ENCODE data around the gene NOP14. TPM values are rescaled to one million over a fixed set of nuclear protein-coding genes. Genes with fewer than 3 reads are reported as not detected.

Gene NOP14
- total and polyA plus RNA-seq, 2 donors (not counting 1 experiment from before 2014, with no cell fraction given) = 9.1 to 30.4 TPM

GRCh38 chr4:2964706-2965258 lies 1.6 kb upstream of the NOP14 start:
- POLR2A ChIA-PET = no interaction called here
- WGBS (ENCODE audit: insufficient coverage) = 94% methylated on average over 2 of the region's 5 CpGs

More at GRCh38 chr4:2964706-2965258, 1.6 kb upstream of the NOP14 start:
- DNase-seq (no peak), ATAC-seq (ENCODE audit: low read depth) (no peak)
- Histone ChIP-seq H3K79me2 (ENCODE audit: control insufficient read depth, insufficient read depth, low read length) (peaks cover 25% of the 10 kb centered on the region), H2AFZ (ENCODE audit: insufficient read depth, low read depth, low read length, poor library complexity, severe bottlenecking) (peak overlapping the region; percentile 97), H3K4me2 (replicated peaks; ENCODE audit: low read depth, low read length, poor library complexity, severe bottlenecking) (peak overlapping the region; percentile 96), H3K27me3 (replicated peaks in 1 of 4; ENCODE audit: control extremely low read depth in 1 of 4, control insufficient read depth in 3 of 4, insufficient read depth in 4 of 4, low read length in 3 of 4) (no peaks in the 10 kb centered on the region), H3K9me3 (ENCODE audit: control extremely low read depth in 1 of 3, control insufficient read depth in 2 of 3, insufficient read depth in 1 of 3, low read length in 2 of 3) (no peaks in the 10 kb centered on the region), H3K9ac (ENCODE audit: low read length) (no peak overlapping the region), H3K27ac (ENCODE audit: low read length in 2 of 2) (no peak overlapping the region), H3K36me3 (replicated peaks in 1 of 2; ENCODE audit: control extremely low read depth in 1 of 2, control insufficient read depth in 1 of 2, extremely low read depth in 1 of 2, insufficient read depth in 2 of 2, low read length in 1 of 2) (peaks cover 0 to 3% of the 10 kb centered on the region in 2 experiments), H3K4me1 (ENCODE audit: control insufficient read depth in 2 of 2, insufficient read depth in 2 of 2, low read length in 2 of 2) (peaks cover 20 to 25% of the 10 kb centered on the region in 2 donors), H3K4me3 (ENCODE audit: control extremely low read depth in 1 of 5, extremely low read depth in 1 of 5, insufficient read depth in 1 of 5, low read depth in 2 of 5, low read length in 4 of 5) (no peak overlapping the region), H4K20me1 (ENCODE audit: control insufficient read depth, insufficient read depth, low read length, poor library complexity, severe bottlenecking) (peaks cover 23% of the 10 kb centered on the region)
- no peak overlapping the region for H3K27ac Mint-ChIP-seq
- no peaks in the 10 kb centered on the region for H3K9me3 Mint-ChIP-seq (ENCODE audit: insufficient read depth)
- intact Hi-C loops (cut with micrococcal nuclease) = loop anchor here (5.0 kb wide), 4 partner anchors 112 to 1107 kb away; partner anchors contain the start of genes HAUS3, LETM1 and POLN
- H3K4me3 Mint-ChIP-seq = peak overlapping the region; percentile 96
- no peak for TF ChIP-seq EZH2 (IDR thresholded peaks at IDR 0.05; ENCODE audit: borderline replicate concordance, insufficient read depth, low read depth, low read length, poor library complexity, severe bottlenecking)
- TF ChIP-seq CTCF (IDR thresholded peaks at IDR 0.05) = no peak
- no peaks in the 10 kb centered on the region for H3K27me3 Mint-ChIP-seq
- CTCF ChIA-PET = interaction anchor here (0.7 to 3.7 kb wide), 3 partner anchors 13 to 73 kb away, joined by 3 to 30 read pairs (median 9); no protein-coding TSS in a partner anchor
- peaks cover 19% of the 10 kb centered on the region for H3K4me1 Mint-ChIP-seq
